GM12872 (cell line): ENCODE data around the gene ZNF101.

Experiments
- CTCF ChIP-seq: IDR thresholded peaks from 3 replicates; pipeline ENCODE4 v1.5.1; 2011; ENCODE audit warnings: low read depth, mild to moderate bottlenecking, low read length, moderate library complexity; ENCODE audit not compliant: insufficient read depth

Gene ZNF101

GRCh38 chr19:19691683-19692082, 23.0 kb downstream of the ZNF101 start:
- no peak for TF ChIP-seq CTCF

- no peak for TF ChIP-seq CTCF
Measured at GRCh38 chr19:19696386-19696785, 27.7 kb downstream of the ZNF101 start.

GRCh38 chr19:19697589-19697988, 28.9 kb downstream of the ZNF101 start:
- TF ChIP-seq CTCF = no peak

- no peak for TF ChIP-seq CTCF
Measured at GRCh38 chr19:19704836-19705235, 36.2 kb downstream of the ZNF101 start.

- TF ChIP-seq CTCF = no peak
Measured at GRCh38 chr19:19710506-19710905, 41.9 kb downstream of the ZNF101 start.

- TF ChIP-seq CTCF = no peak
Measured at GRCh38 chr19:19711306-19711933, 42.8 kb downstream of the ZNF101 start.

GRCh38 chr19:19711934-19712828, 43.5 kb downstream of the ZNF101 start:
- TF ChIP-seq CTCF = no peak
